KOPT-K1 (cell line): ENCODE measurements around the gene DUSP14.

Source experiments
- H3K27ac ChIP-seq: fragments of 200-600 bp; sonication (generic); 2 replicates; pipeline ENCODE4 v1.5.1; 2016; ENCODE audit warnings: antibody characterized with exemption, mild to moderate bottlenecking, low read depth, low read length; ENCODE audit not compliant: poor library complexity, severe bottlenecking
- H3K36me3 ChIP-seq: fragments of 200-600 bp; sonication (generic); 2 replicates; pipeline ENCODE4 v1.5.1; 2017; ENCODE audit warnings: antibody characterized with exemption, mild to moderate bottlenecking, low read length, moderate library complexity; ENCODE audit not compliant: insufficient read depth
- H3K9me3 ChIP-seq: fragments of 200-600 bp; sonication (generic); 2 replicates; pipeline ENCODE4 v1.5.1; 2017; ENCODE audit warnings: antibody characterized with exemption, low read length, mild to moderate bottlenecking; ENCODE audit not compliant: insufficient read depth, poor library complexity, severe bottlenecking

DUSP14 gene

GRCh38 chr17:37519251-37519985 lies 29.7 kb downstream of the DUSP14 start:
- no peaks in the 10 kb centered on the region for H3K9me3 ChIP-seq
- no peak overlapping the region for H3K27ac ChIP-seq
- H3K36me3 ChIP-seq: peaks cover 91% of the 10 kb centered on the region

- no peak overlapping the region for H3K27ac ChIP-seq
- H3K36me3 ChIP-seq: peaks cover 90% of the 10 kb centered on the region
- no peaks in the 10 kb centered on the region for H3K9me3 ChIP-seq
Observed at GRCh38 chr17:37520174-37520573, 30.5 kb downstream of the DUSP14 start.

GRCh38 chr17:37521821-37522220 lies 32.1 kb downstream of the DUSP14 start:
- Histone ChIP-seq H3K36me3 (peaks cover 84% of the 10 kb centered on the region), H3K27ac (no peak overlapping the region), H3K9me3 (no peaks in the 10 kb centered on the region)

GRCh38 chr17:37523715-37524219 lies 34.1 kb downstream of the DUSP14 start:
- Histone ChIP-seq H3K9me3 (no peaks in the 10 kb centered on the region), H3K27ac (no peak overlapping the region), H3K36me3 (peaks cover 84% of the 10 kb centered on the region)

GRCh38 chr17:37527249-37527851 lies 37.7 kb downstream of the DUSP14 start:
- Histone ChIP-seq H3K36me3 (peaks cover 86% of the 10 kb centered on the region), H3K9me3 (no peaks in the 10 kb centered on the region), H3K27ac (no peak overlapping the region)

GRCh38 chr17:37530420-37530819 lies 40.7 kb downstream of the DUSP14 start:
- H3K36me3 ChIP-seq: peaks cover 92% of the 10 kb centered on the region
- no peak overlapping the region for H3K27ac ChIP-seq
- H3K9me3 ChIP-seq: no peaks in the 10 kb centered on the region

GRCh38 chr17:37532756-37533155 lies 43.1 kb downstream of the DUSP14 start:
- H3K9me3 ChIP-seq: no peaks in the 10 kb centered on the region
- H3K27ac ChIP-seq: no peak overlapping the region
- peaks cover 96% of the 10 kb centered on the region for H3K36me3 ChIP-seq

- H3K27ac ChIP-seq: no peak overlapping the region
- H3K36me3 ChIP-seq: peaks cover 96% of the 10 kb centered on the region
- H3K9me3 ChIP-seq: no peaks in the 10 kb centered on the region
Observed at GRCh38 chr17:37535906-37536305, 46.2 kb downstream of the DUSP14 start.

- H3K9me3 ChIP-seq: no peaks in the 10 kb centered on the region
- H3K36me3 ChIP-seq: peaks cover 100% of the 10 kb centered on the region
- no peak overlapping the region for H3K27ac ChIP-seq
Observed at GRCh38 chr17:37538981-37539659, 49.4 kb downstream of the DUSP14 start.

- Histone ChIP-seq H3K36me3 (peaks cover 91% of the 10 kb centered on the region), H3K9me3 (no peaks in the 10 kb centered on the region), H3K27ac (no peak overlapping the region)
Observed at GRCh38 chr17:37541880-37542660, 52.4 kb downstream of the DUSP14 start.

- Histone ChIP-seq H3K36me3 (peaks cover 90% of the 10 kb centered on the region), H3K27ac (no peak overlapping the region), H3K9me3 (no peaks in the 10 kb centered on the region)
Observed at GRCh38 chr17:37543637-37544052, 54.0 kb downstream of the DUSP14 start.

GRCh38 chr17:37545486-37545885 lies 55.8 kb downstream of the DUSP14 start:
- H3K9me3 ChIP-seq: no peaks in the 10 kb centered on the region
- no peak overlapping the region for H3K27ac ChIP-seq
- H3K36me3 ChIP-seq: peaks cover 89% of the 10 kb centered on the region

- Histone ChIP-seq H3K36me3 (peaks cover 89% of the 10 kb centered on the region), H3K9me3 (no peaks in the 10 kb centered on the region), H3K27ac (no peak overlapping the region)
Observed at GRCh38 chr17:37546302-37546701, 56.6 kb downstream of the DUSP14 start.

- no peak overlapping the region for H3K27ac ChIP-seq
- no peaks in the 10 kb centered on the region for H3K9me3 ChIP-seq
- H3K36me3 ChIP-seq: peaks cover 89% of the 10 kb centered on the region
Observed at GRCh38 chr17:37547986-37548385, 58.3 kb downstream of the DUSP14 start.

GRCh38 chr17:37551788-37552187 lies 62.1 kb downstream of the DUSP14 start:
- Histone ChIP-seq H3K36me3 (peaks cover 93% of the 10 kb centered on the region), H3K27ac (no peak overlapping the region), H3K9me3 (no peaks in the 10 kb centered on the region)
